ENCODE results near the gene SLC44A1. TPM values are rescaled to one million over a fixed set of nuclear protein-coding genes. Genes with fewer than 3 reads are reported as not detected.

Gene SLC44A1
- polyA plus RNA-seq, 3 donors = 6.9 to 52.1 (median 46.5) TPM

- Mint-ChIP-seq H3K36me3 (no peaks in the 10 kb centered on the region), H3K27me3 (ENCODE audit: low read depth in 3 of 3) (peaks cover 0 to 6% (median 2%) of the 10 kb centered on the region in 3 donors), H3K4me3 (peak overlapping the region; percentile 95 to 98), H3K4me1 (peaks cover 52% of the 10 kb centered on the region), H3K27ac (peak overlapping the region; percentile 89 to 97 (median 92)), H3K9me3 (peaks cover 0 to 2% (median 0%) of the 10 kb centered on the region in 7 donors)
- Histone ChIP-seq H3K9ac (ENCODE audit: insufficient read depth, low read length, poor library complexity, severe bottlenecking) (peak overlapping the region; percentile 84), H3K27me3 (ENCODE audit: control insufficient read depth in 2 of 2, insufficient read depth in 2 of 2, low read length in 2 of 2) (no peaks in the 10 kb centered on the region), H2AFZ (ENCODE audit: insufficient read depth, low read depth, low read length, poor library complexity, severe bottlenecking) (peak overlapping the region; percentile 83), H3K4me1 (ENCODE audit: control insufficient read depth in 1 of 2, insufficient read depth in 2 of 2, low read length in 2 of 2) (peaks cover 15 to 25% of the 10 kb centered on the region in 2 donors), H3K4me2 (replicated peaks; ENCODE audit: extremely low read depth, low read length, poor library complexity, severe bottlenecking) (peak overlapping the region; percentile 95), H3K36me3 (replicated peaks in 1 of 2; ENCODE audit: control insufficient read depth in 1 of 2, insufficient read depth in 2 of 2, low read length in 2 of 2) (no peaks in the 10 kb centered on the region), H3K9me3 (replicated peaks in 1 of 2; ENCODE audit: control insufficient read depth in 1 of 2, insufficient read depth in 1 of 2, low read length in 2 of 2) (no peaks in the 10 kb centered on the region), H3K4me3 (replicated peaks in 1 of 3; ENCODE audit: low read depth in 2 of 3, low read length in 3 of 3) (peak overlapping the region; percentile 82 to 93 (median 92)), H4K20me1 (ENCODE audit: insufficient read depth, low read length) (peaks cover 14% of the 10 kb centered on the region), H3K79me2 (ENCODE audit: insufficient read depth, low read length) (peaks cover 56% of the 10 kb centered on the region), H3K27ac (ENCODE audit: low read depth in 1 of 2, low read length in 2 of 2) (peak overlapping the region; percentile 83 to 87)
- under 1% methylated on average over 39 of the region's 57 CpGs for WGBS (ENCODE audit: insufficient coverage)
- peak; percentile 61 to 81 (median 64) for DNase-seq
- intact Hi-C loops (cut with micrococcal nuclease) = loop anchor here (2.0 to 10.0 kb wide), 4 partner anchors 47 to 320 kb away; partner anchors contain the start of gene ABCA1 (in 1 of the 2)
- no peak for TF ChIP-seq CTCF (IDR thresholded peaks at IDR 0.05)
Observed at GRCh38 chr9:105245029-105245890, 809 bp downstream of the SLC44A1 start.

- no CpG with 5 or more reads among the region's 4 CpGs for WGBS (ENCODE audit: insufficient coverage)
- peaks cover 0 to 6% (median 2%) of the 10 kb centered on the region in 3 donors for H3K27me3 Mint-ChIP-seq (ENCODE audit: low read depth in 3 of 3)
- peak overlapping the region; percentile 83 to 87 for H3K27ac ChIP-seq (ENCODE audit: low read depth in 1 of 2, low read length in 2 of 2)
Observed at GRCh38 chr9:105245891-105246161, 1.4 kb downstream of the SLC44A1 start.

More at GRCh38 chr9:105245891-105246161, 1.4 kb downstream of the SLC44A1 start:
- peaks cover 62% of the 10 kb centered on the region for H3K79me2 ChIP-seq (ENCODE audit: insufficient read depth, low read length)
- no peaks in the 10 kb centered on the region for H3K36me3 ChIP-seq (replicated peaks in 1 of 2; ENCODE audit: control insufficient read depth in 1 of 2, insufficient read depth in 2 of 2, low read length in 2 of 2)
- H2AFZ ChIP-seq (ENCODE audit: insufficient read depth, low read depth, low read length, poor library complexity, severe bottlenecking) = peak overlapping the region; percentile 83
- peak overlapping the region; percentile 95 for H3K4me2 ChIP-seq (replicated peaks; ENCODE audit: extremely low read depth, low read length, poor library complexity, severe bottlenecking)
- H3K9ac ChIP-seq (ENCODE audit: insufficient read depth, low read length, poor library complexity, severe bottlenecking) = peak overlapping the region; percentile 84
- intact Hi-C loops (cut with micrococcal nuclease) = loop anchor here (2.0 to 10.0 kb wide), 4 partner anchors 46 to 321 kb away; partner anchors contain the start of gene ABCA1 (in 1 of the 2)
- H3K4me1 ChIP-seq (ENCODE audit: control insufficient read depth in 1 of 2, insufficient read depth in 2 of 2, low read length in 2 of 2) = peaks cover 15 to 25% of the 10 kb centered on the region in 2 donors
- no peaks in the 10 kb centered on the region for H3K27me3 ChIP-seq (ENCODE audit: control insufficient read depth in 2 of 2, insufficient read depth in 2 of 2, low read length in 2 of 2)
- H3K4me3 Mint-ChIP-seq = peak overlapping the region; percentile 95 to 98
- peaks cover 52% of the 10 kb centered on the region for H3K4me1 Mint-ChIP-seq
- peaks cover 14% of the 10 kb centered on the region for H4K20me1 ChIP-seq (ENCODE audit: insufficient read depth, low read length)
- peak overlapping the region; percentile 89 to 97 (median 92) for H3K27ac Mint-ChIP-seq
- no peaks in the 10 kb centered on the region for H3K9me3 ChIP-seq (replicated peaks in 1 of 2; ENCODE audit: control insufficient read depth in 1 of 2, insufficient read depth in 1 of 2, low read length in 2 of 2)
- H3K9me3 Mint-ChIP-seq = peaks cover 0 to 2% (median 0%) of the 10 kb centered on the region in 7 donors
- no peak for TF ChIP-seq CTCF (IDR thresholded peaks at IDR 0.05)
- no peak for DNase-seq
- peak overlapping the region; percentile 82 to 93 (median 92) for H3K4me3 ChIP-seq (replicated peaks in 1 of 3; ENCODE audit: low read depth in 2 of 3, low read length in 3 of 3)
- no peaks in the 10 kb centered on the region for H3K36me3 Mint-ChIP-seq
